Neutrophil (primary cell): ENCODE data around the gene DOCK9.

Source experiments
- H3K27ac ChIP-seq: fragments of 200-600 bp; sonication (generic); 2 replicates; pipeline ENCODE4 v1.5.1; 2016; ENCODE audit warnings: mild to moderate bottlenecking, moderate library complexity
- H3K27me3 ChIP-seq: fragments of 200-600 bp; sonication (generic); 2 replicates; pipeline ENCODE4 v1.6.0; 2016; ENCODE audit warnings: mild to moderate bottlenecking
- H3K36me3 ChIP-seq: fragments of 200-600 bp; sonication (generic); 2 replicates; pipeline ENCODE4 v1.5.1; 2017
- H3K4me1 ChIP-seq, 2 experiments: fragments of 200-600 bp in 1 of 2; sonication (generic) in 1 of 2; 1 replicate in 1 of 2; 2 replicates in 1 of 2; pipeline versions ENCODE4 v1.5.1 to v1.6.1; 2013 to 2016; ENCODE audit warnings: low read depth in 1 of 2, low read length in 1 of 2, mild to moderate bottlenecking in 1 of 2, moderate library complexity in 1 of 2; ENCODE audit not compliant: control insufficient read depth in 1 of 2, insufficient read depth in 1 of 2
- H3K4me3 ChIP-seq, 2 experiments: fragments of 200-600 bp in 1 of 2; sonication (generic) in 1 of 2; 1 replicate in 1 of 2; 2 replicates in 1 of 2; pipeline ENCODE4 v1.5.1; 2013 to 2016; ENCODE audit warnings: low read depth in 1 of 2, low read length in 1 of 2, mild to moderate bottlenecking in 1 of 2, moderate library complexity in 1 of 2
- H3K9me3 ChIP-seq: fragments of 200-600 bp; sonication (generic); 2 replicates; pipeline ENCODE4 v1.5.1; 2016
- CTCF ChIP-seq: fragments of 200-600 bp; sonication (generic); IDR thresholded peaks from 2 replicates; pipeline ENCODE4 v1.5.1; 2016; ENCODE audit warnings: antibody characterized with exemption

DOCK9 gene

GRCh38 chr13:98877466-98877865 is 100.4 kb downstream of the DOCK9 start:
- no peak overlapping the region for H3K4me3 ChIP-seq
- no peak for TF ChIP-seq CTCF
- H3K27me3 ChIP-seq = no peaks in the 10 kb centered on the region

GRCh38 chr13:98875146-98875729 is 102.6 kb downstream of the DOCK9 start:
- no peaks in the 10 kb centered on the region for H3K4me1 ChIP-seq
- no peak for TF ChIP-seq CTCF
- H3K36me3 ChIP-seq = no peaks in the 10 kb centered on the region
- no peaks in the 10 kb centered on the region for H3K9me3 ChIP-seq
- no peak overlapping the region for H3K27ac ChIP-seq
- H3K27me3 ChIP-seq = no peaks in the 10 kb centered on the region
- H3K4me3 ChIP-seq = no peak overlapping the region

More at GRCh38 chr13:98877466-98877865, 100.4 kb downstream of the DOCK9 start:
- Histone ChIP-seq H3K36me3 (no peaks in the 10 kb centered on the region), H3K9me3 (no peaks in the 10 kb centered on the region), H3K27ac (no peak overlapping the region), H3K4me1 (no peaks in the 10 kb centered on the region)

- Histone ChIP-seq H3K27me3 (peaks cover 6% of the 10 kb centered on the region), H3K36me3 (no peaks in the 10 kb centered on the region), H3K4me3 (no peak overlapping the region), H3K27ac (no peak overlapping the region), H3K4me1 (no peaks in the 10 kb centered on the region), H3K9me3 (no peaks in the 10 kb centered on the region)
- no peak for TF ChIP-seq CTCF
Measured at GRCh38 chr13:98874029-98874397, 103.9 kb downstream of the DOCK9 start.

DNA sequence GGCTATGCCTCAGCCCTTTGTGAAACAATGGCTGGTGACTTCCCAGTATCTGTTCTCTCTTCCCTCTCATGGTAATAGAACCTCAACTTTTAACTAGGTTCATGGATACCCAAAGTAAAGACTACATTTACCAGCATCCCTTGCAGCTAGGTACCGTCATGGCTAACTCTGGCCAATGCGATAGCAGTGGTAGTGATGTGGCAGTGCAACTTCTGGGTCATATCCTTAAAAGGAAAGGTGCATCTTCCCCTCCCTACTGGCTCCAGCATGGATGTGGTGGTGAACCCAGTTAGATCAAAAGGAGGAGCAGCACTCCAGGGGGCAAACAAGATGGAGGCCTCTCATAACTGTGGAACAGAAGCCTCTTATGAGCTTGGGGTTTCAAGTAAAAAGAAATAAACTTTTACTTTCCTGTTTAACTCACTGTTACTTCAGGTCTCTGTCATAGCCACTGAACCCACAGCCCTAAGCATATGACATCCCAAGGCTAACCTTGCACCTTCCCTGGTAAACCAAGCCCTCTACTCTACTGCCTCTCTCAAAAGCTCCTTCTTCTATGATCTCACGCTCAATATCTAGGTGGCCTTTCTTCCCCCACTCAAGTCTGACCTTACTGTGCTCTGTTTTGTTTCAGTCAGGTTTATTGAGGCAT is 104.4 kb downstream of the DOCK9 start:
- no peak for TF ChIP-seq CTCF
- H3K4me3 ChIP-seq = no peak overlapping the region
- peaks cover 11% of the 10 kb centered on the region for H3K27me3 ChIP-seq
- no peaks in the 10 kb centered on the region for H3K36me3 ChIP-seq
- H3K27ac ChIP-seq = no peak overlapping the region
- no peaks in the 10 kb centered on the region for H3K4me1 ChIP-seq
- H3K9me3 ChIP-seq = no peaks in the 10 kb centered on the region

DNA sequence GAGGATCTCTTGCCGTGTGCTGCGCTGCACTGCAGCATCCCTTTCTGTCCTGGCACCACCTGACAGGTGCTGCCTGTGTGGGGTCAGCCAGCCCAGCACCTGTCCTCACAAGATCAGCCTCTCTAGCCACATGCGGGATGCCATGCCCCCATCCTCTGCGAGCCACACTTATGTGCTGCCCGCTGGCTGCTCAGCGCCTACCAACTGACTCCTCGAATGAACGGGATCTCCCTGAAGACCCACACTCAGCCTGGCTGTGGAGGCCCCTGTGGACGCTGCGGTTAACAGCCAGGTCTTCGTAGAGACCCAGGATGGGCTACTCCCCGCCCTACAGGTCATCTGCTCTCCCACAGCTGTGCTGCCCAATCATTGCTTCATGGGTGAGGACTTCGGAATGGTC is 106.1 kb downstream of the DOCK9 start:
- H3K27me3 ChIP-seq = peaks cover 28% of the 10 kb centered on the region
- no peaks in the 10 kb centered on the region for H3K4me1 ChIP-seq
- H3K27ac ChIP-seq = no peak overlapping the region
- no peaks in the 10 kb centered on the region for H3K9me3 ChIP-seq
- H3K36me3 ChIP-seq = no peaks in the 10 kb centered on the region
- H3K4me3 ChIP-seq = no peak overlapping the region
- no peak for TF ChIP-seq CTCF
